ENCODE results near the gene ZNF175.

ZNF175 gene

GRCh38 chr19:51550848-51551672 is 20.0 kb upstream of the ZNF175 start:
- no peak for DNase-seq

- DNase-seq: no peak
These were observed 19.2 kb upstream of the ZNF175 start for GRCh38 chr19:51551673-51552432.

- no peak for DNase-seq
These were observed 18.5 kb upstream of the ZNF175 start for GRCh38 chr19:51552608-51552995.

DNA sequence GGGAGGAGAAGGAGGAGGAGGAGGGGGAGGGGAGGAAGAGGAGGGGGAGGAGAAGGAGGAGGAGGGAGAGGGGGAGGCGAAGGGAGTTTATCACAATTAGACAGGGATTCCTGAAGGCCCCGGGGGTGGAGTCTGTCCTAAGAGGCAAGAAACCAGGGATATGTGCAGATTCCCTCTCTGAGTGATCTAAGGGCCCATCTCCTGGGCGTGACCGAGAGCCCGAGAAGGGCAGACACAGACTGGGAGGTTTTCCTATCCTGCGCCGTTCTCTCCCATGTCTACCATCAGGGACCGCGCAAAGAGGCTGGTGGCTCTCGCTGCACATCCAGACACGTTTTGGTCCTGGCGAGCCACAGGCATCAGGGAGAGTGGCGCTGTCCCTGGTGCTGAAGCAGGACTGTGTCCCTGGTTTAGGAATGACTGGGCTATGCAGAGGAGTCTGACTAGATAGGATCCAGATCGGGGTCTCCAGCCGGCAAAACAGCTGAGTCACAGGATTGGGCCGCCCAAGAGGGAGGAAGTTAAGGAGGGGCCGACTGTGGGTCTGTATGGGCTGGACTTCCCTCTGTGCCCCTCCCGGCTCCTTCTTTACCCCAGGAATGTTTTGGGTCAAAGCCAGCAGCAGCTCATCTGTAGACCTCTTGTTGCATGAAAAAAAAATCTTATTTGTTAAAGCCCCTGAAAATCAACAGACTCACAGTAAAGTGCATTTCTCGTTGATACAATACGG is 17.9 kb upstream of the ZNF175 start:
- DNase-seq: no peak

DNA sequence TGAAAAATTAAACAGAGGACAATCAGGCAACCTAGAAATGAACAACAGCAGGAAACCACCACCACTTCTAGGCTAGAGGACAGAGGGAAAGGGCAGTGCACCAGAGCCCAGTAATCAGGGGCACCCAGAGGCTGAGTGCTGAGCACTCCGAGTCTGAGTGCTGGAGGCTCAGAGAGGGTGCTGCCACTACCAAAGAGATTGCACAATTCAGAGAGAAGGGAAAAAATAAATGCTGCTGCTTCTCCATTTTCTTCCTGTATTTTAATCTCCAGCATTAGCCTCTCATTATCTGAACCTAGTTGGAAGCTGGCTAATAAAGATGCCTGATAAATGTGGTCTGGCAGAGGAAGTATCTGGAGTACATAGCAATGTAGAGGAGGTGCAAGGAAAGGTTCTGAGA is 11.8 kb upstream of the ZNF175 start:
- no peak for DNase-seq

GRCh38 chr19:51560339-51560738 is 10.7 kb upstream of the ZNF175 start:
- DNase-seq: no peak

GRCh38 chr19:51564791-51565190 is 6.3 kb upstream of the ZNF175 start:
- DNase-seq: no peak

GRCh38 chr19:51565583-51565982 is 5.5 kb upstream of the ZNF175 start:
- no peak for DNase-seq

DNA sequence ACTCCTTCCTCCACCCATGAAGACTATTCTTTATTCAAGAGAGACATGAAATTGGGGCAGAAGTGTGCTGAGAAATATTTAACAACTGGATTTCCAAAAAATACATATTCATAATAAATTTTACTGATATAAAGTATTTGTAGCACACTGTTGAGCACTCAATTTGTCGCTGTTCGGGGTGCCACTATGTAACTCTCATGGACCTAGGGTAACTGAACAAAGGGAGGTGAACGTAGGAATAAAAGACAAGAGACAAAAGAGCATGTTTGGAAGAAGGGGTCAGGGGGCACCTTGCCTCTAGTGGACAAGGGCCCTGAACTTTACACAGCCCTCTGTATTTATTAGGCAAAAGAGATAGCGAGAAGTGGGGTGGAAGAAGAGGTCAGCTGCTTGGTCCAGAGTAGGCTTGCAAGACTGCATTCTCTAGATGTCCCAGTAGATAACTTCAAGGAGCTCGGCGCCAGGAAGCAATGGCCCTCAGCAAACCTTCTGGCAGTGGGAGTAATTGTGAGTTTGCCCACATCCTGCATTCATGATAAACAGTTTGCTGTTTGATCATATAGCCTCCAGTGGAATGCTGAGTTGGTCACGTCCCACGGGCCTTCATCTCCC is 4.5 kb upstream of the ZNF175 start:
- DNase-seq: no peak

GRCh38 chr19:51567583-51567982 is 3.5 kb upstream of the ZNF175 start:
- no peak for DNase-seq

DNA sequence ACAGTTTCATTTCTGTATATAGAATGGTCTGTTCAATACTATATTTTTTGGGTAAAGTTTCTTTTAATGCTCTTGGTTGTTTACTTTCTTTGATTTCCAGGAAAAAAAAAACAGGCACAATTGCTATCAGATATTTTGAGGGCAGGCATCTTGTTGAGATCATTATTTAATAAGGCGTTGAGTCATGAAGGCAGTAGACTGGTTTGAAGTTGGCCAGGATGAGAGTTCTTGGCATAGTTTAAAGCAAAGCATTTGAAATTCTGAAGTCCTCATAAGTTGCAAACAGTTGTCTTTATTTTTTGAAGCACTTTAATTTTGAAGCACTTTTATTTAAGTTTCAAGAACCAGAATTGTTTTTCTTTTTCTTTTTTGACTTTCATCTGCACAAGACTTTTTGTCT is 2.6 kb upstream of the ZNF175 start:
- no peak for DNase-seq

DNA sequence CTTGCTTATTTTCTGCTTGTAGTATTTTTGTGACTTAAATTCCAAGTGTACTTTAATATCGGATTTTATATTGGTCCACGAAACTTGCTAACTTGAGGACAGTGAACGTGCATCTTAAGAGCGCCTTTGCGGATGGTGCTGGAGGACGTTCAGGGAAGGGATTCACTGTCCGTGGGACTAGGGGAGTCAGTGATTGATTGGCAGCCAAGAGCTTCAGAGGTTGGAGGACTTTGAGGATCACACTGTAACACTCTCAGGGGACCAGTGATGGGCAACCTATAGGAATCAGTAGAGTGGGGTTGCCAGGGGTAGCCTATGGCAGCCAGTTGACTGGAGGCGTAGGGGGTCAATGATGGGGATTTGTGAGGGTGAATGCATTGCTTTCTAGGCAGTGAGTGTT is 516 bp downstream of the ZNF175 start:
- no peak for DNase-seq

DNA sequence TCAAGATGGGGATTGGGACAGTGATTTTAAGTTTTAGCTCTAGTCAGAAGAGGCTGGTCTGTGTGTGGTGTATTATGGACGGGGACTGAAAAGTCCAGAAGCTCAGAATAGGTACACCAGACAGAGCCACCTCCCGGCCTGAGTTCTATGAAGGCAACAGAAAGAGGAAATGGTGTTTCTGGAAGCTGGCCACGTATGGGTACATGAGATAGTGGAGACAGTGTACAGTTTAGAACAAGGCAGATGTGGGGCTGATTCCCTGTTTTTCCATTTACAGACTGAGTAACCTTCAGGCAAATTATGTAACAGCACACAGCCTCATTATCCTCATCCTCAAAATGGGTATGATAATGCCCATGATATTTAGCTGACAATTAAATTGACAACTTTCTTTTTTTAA is 1.3 kb downstream of the ZNF175 start:
- no peak for DNase-seq

- no peak for DNase-seq
These were observed 1.8 kb downstream of the ZNF175 start for GRCh38 chr19:51572908-51573307.

GRCh38 chr19:51573331-51573730 is 2.2 kb downstream of the ZNF175 start:
- DNase-seq: no peak

DNA sequence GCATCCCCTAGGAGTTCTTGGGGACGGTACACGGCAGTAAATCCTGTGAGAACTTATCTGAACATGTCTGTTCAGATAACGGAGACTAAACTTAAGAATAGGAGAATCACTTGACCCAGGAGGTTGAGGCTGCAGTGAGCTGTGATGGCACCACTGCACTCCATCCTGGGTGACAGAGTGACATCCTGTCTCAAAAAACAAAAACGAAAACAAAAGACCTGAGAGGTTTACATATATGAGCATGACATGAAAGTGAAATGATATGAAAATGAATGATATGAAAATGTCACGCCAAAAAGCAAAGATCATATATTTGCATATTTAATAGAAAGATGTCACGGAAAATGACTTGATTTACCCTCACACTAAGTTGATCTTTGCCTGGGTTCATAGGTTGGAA is 5.8 kb downstream of the ZNF175 start:
- no peak for DNase-seq

DNA sequence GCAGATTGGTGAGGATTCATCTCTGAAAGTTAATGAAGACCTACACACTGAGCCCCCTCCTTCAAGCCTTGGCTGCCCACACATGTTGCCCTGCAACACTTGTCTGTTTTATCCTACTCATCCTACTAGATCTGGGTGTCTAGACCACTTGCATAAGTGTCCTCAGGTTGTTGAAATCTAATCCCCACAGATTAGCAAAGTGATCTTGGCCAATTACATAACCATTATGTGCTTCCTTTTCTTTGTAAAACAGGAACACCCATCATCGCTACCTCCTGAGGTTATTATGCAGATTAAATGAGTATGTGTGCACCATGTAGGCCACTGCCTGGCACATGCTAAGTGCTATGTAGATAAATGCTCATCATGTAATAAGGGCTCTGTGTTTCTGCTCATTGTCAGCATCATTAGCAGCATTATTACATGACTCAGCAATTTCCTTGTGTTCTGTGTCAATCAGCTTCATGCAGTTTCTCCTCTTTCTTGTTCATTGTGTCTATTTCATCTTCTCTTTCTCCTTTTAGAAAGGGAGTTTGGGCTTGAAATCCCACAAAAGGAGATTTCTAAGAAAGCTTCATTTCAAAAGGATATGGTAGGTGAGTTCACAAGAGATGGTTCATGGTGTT is 15.1 kb downstream of the ZNF175 start:
- no peak for DNase-seq

DNA sequence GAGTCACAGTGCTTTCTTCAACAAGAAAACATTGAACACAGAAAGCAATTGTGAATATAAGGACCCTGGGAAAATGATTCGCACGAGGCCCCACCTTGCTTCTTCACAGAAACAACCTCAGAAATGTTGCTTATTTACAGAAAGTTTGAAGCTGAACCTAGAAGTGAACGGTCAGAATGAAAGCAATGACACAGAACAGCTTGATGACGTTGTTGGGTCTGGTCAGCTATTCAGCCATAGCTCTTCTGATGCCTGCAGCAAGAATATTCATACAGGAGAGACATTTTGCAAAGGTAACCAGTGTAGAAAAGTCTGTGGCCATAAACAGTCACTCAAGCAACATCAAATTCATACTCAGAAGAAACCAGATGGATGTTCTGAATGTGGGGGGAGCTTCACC is 15.7 kb downstream of the ZNF175 start:
- DNase-seq: no peak

GRCh38 chr19:51587264-51588191 is 16.4 kb downstream of the ZNF175 start:
- no peak for DNase-seq

DNA sequence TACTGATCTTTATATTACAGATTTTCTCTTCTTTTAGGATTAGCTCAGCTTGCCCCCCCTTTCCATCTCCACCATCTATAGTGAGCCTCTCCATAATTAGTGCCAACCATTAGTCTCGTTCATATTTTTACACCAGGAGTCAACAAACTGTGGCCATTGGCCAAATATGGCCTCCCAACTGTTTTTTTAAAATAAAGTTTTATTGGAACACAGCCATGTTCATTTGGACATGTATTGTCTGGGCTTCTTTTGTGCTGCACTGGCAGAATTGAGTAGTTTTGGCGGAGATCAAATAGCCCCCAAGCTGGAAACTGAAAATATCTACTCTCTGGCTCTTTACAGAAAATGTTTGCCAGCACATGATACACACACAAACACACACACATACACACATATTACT is 18.4 kb downstream of the ZNF175 start:
- no peak for DNase-seq

DNA sequence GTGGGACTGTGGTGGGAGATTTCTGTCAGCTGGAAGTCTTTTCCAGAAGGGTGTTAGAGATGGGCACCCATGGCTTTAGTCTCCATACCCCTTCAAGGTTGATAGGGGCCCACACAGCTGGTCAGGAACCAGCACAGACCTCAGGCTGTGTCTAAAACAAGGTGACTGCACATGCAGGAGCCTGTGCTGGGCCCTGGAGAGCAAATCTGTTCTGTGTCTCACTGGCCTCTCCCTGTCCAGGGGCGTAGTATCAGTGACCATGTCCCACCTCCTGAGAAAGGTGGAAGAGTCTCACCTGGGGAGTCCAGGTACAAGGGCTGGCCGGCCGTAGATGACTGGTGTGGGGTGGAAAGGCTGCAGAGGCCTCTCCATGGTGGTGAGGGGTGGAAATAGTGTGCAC is 19.4 kb downstream of the ZNF175 start:
- DNase-seq: no peak

DNA sequence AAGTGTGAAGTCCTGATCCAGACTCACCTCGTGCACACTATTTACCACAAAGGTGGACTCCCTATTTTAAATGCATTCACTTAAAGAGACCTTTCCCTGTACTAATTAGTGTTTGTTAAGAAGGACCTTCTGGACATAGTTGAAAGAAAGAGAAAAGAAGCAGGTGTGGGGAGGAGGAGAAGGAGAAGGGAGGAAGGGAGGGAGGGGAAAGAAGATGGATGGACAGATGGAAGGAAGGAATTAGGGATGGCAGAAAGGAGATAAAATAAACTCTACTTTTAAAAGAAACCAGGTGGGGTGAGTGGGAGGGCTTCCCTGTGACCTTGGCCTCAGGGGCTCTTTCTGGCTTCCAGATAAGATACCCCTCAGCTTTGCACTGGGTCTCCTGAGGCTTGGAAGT is 21.4 kb downstream of the ZNF175 start:
- no peak for DNase-seq

Data from stimulated activated naive CD4-positive, alpha-beta T cell treated with Interleukin-2 at 50 U/mL for 16 hours (primary cell).